NB4 (cell line): ENCODE data around the gene CDKN2B-AS1.

ENCODE experiments used
- DNase-seq: peaks from one replicate; pipeline ENCODE4 v3.0.0; 2010; ENCODE audit warnings: low read depth
- H3K4me3 ChIP-seq: one replicate; pipeline ENCODE4 v1.5.1; 2011; ENCODE audit warnings: mild to moderate bottlenecking, low read depth, low read length, moderate library complexity
- MYC ChIP-seq: IDR thresholded peaks from 2 replicates; pipeline ENCODE4 v1.6.1; 2011; ENCODE audit warnings: low read depth, low read length
- POLR2A ChIP-seq: IDR thresholded peaks from 2 replicates; pipeline ENCODE4 v1.6.1; 2011; ENCODE audit warnings: mild to moderate bottlenecking; ENCODE audit not compliant: insufficient read length; ENCODE audit errors: extremely low read depth
- TF ChIP-seq, protein P1 (sequence below): IDR thresholded peaks from 2 replicates; pipeline ENCODE4 v1.6.1; 2011; ENCODE audit warnings: low read depth, low read length
- TF ChIP-seq, protein P2 (sequence below): IDR thresholded peaks from one replicate; pipeline ENCODE4 v1.5.1; 2012; ENCODE audit warnings: low read depth, low read length

CDKN2B-AS1 gene

DNA sequence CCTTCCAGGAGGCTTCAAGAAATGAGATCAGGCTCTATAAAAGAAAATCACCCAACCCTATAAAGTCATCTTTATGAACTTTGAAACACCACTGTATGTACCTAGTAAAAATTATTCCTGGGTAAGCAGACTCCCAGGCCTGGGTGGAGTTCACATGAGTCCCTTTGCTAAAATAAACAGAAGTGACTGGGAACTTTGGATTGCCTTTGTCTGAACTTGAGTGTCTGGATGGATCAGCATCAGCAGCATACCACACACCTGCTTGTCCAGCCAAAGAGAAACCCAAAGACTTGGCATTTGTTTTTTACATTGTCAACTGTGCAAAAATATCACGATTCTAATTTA is 94.1 kb downstream of the CDKN2B-AS1 start:
- TF ChIP-seq MYC (no peak), POLR2A (no peak)
- TF ChIP-seq, protein P1, sequence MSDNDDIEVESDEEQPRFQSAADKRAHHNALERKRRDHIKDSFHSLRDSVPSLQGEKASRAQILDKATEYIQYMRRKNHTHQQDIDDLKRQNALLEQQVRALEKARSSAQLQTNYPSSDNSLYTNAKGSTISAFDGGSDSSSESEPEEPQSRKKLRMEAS, result no peak
- TF ChIP-seq, protein P2, sequence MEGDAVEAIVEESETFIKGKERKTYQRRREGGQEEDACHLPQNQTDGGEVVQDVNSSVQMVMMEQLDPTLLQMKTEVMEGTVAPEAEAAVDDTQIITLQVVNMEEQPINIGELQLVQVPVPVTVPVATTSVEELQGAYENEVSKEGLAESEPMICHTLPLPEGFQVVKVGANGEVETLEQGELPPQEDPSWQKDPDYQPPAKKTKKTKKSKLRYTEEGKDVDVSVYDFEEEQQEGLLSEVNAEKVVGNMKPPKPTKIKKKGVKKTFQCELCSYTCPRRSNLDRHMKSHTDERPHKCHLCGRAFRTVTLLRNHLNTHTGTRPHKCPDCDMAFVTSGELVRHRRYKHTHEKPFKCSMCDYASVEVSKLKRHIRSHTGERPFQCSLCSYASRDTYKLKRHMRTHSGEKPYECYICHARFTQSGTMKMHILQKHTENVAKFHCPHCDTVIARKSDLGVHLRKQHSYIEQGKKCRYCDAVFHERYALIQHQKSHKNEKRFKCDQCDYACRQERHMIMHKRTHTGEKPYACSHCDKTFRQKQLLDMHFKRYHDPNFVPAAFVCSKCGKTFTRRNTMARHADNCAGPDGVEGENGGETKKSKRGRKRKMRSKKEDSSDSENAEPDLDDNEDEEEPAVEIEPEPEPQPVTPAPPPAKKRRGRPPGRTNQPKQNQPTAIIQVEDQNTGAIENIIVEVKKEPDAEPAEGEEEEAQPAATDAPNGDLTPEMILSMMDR, result no peak
- H3K4me3 ChIP-seq, result no peak overlapping the region
- DNase-seq, result no peak

DNA sequence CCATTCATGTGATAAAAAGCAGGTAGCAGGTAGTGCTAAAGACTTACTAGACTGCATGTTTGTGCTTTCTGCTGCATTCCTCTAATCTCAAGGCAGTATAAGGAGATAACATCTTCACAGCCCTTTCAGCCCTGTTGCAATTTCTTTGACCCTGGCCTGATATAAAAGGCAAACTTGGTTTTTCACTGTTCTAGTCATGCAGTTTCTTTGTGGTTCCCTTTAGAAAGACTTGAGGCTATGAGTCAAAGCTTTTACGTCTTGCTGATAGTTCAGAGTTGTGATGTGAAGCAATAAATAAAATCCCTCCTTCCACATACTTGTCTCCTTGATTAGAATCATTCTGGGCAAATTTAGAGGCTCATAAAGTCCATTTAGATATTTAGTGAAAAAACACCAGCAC is 103.1 kb downstream of the CDKN2B-AS1 start:
- no peak for DNase-seq
- TF ChIP-seq MYC (no peak), POLR2A (no peak)
- TF ChIP-seq, protein P2, result no peak
- TF ChIP-seq, protein P1, result no peak
- H3K4me3 ChIP-seq, result no peak overlapping the region

DNA sequence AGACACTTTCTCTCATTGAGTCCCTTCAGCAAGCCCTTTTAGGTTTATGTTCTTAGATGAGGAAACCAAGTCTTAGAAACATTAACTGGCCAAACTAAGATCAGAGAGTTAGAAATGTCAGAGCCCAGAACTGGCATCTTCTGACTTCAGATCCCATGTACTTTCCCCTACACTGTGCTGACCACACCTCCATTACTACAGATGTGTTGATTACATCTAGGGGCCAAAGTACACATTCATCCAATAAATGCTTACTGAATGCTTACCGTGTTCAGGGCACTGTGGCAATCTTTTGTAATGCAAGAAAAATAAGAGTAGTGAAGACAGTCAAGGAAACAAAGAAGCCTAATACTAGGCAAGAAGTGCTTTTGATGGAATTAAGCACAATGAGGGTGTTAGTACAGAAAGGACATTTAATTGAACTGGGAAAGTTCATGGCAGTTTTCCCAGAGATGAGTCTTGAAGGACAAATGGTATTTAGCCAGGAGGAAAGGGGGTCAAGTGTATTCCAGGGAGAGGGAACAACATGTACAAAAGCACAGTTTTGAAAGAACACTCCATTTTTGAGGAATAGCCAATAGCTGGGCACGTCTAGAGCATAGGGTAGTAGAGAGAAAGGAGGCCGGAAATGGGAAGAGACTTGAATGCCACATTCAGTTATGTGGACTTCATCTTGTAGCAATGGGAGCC is 104.2 kb downstream of the CDKN2B-AS1 start:
- no peak overlapping the region for H3K4me3 ChIP-seq
- DNase-seq, result no peak
- no peak for TF ChIP-seq MYC
- no peak for TF ChIP-seq POLR2A
- TF ChIP-seq, protein P2, result no peak
- TF ChIP-seq, protein P1, result no peak

DNA sequence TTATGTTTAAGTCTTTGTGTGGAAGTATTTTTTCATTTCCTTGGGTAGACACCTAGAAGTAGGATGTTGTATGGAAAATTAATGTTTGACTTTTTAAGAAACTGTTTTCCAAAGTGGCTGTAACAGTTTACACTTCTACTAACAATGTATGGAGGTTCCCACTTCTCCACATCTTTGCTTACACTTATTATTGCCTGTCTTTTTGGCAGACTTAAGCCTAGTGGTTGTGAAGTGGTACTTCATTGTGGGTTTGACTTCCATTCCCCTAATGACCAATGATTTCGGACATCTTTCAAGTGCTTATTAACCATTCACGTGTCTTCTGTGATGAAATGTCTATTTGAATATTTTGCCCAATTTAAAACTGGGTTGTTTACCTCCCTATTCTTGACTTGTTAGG is 106.0 kb downstream of the CDKN2B-AS1 start:
- no peak overlapping the region for H3K4me3 ChIP-seq
- DNase-seq, result no peak
- TF ChIP-seq, protein P2, result no peak
- TF ChIP-seq, protein P1, result no peak
- TF ChIP-seq MYC, result no peak
- no peak for TF ChIP-seq POLR2A

DNA sequence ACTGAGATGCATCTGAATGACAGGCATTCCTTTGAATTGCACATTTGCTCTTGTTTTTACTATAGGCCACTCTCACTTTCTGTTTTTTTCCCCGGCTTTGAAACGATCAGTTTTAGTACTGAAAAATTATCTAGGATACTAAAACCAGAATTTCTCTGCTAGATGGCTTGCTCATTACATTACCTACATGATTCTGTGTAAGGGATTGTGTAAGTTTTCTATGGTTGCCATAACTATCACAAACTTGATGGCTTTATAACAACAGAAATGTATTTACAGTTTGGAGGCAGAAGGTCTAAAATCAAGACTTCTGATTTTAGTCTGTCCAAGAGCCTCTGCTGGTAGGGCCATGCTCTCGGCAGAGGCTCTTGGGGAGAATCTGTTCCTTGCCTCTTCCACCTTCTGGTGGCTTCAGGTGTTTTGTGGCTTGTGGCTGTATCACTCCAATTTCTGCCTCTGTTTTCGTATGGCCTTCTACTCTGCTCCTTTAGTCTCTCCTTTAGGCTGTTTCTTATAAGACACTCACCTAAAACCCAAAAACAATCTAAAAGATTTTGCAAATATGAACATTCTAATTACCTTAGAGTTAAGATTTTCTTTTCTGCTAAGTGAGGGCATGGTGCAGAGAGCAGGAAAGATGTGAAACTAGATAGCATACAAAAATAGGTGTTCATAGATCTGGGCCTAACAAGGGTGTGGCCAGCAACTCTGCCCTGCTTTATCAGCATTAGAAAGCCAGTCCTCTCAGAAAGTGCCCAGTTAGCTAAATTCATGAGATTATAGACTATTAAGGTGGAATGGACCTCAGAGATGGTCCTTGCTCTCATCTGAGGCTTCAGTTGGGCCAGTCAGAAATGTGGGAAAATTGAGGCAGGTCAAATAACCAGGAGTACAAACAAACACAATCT is 107.8 kb downstream of the CDKN2B-AS1 start:
- no peak for DNase-seq
- no peak for TF ChIP-seq POLR2A
- TF ChIP-seq, protein P2, result no peak
- TF ChIP-seq, protein P1, result no peak
- no peak for TF ChIP-seq MYC
- no peak overlapping the region for H3K4me3 ChIP-seq
